Vagina (tissue), 2 donors: ENCODE data around the gene TMEM178B. TPM values are rescaled to one million over a fixed set of nuclear protein-coding genes. Genes with fewer than 3 reads are reported as not detected.

ENCODE experiments used
- DNase-seq, 2 donors: peaks; one replicate each; pipeline ENCODE4 v3.0.0-alpha.2; 2017; ENCODE audit errors: extremely low spot score in 2 of 2
- H3K27ac ChIP-seq: fragments of 200-600 bp; sonication (generic); one replicate; pipeline ENCODE4 v1.5.1; 2019
- H3K27me3 ChIP-seq: fragments of 200-600 bp; sonication (generic); one replicate; pipeline ENCODE4 v1.5.1; 2019
- H3K36me3 ChIP-seq, 2 donors: fragments of 200-600 bp; sonication (generic); one replicate each; pipeline ENCODE4 v1.5.1; 2017 to 2019
- H3K4me1 ChIP-seq: fragments of 200-600 bp; sonication (generic); one replicate; pipeline ENCODE4 v1.5.1; 2019
- H3K4me3 ChIP-seq, 2 donors: fragments of 200-600 bp; sonication (generic); 1 replicate in 1 of 2; 2 replicates in 1 of 2; pipeline ENCODE4 v1.5.1; 2016 to 2019
- H3K9me3 ChIP-seq: fragments of 200-600 bp; sonication (generic); one replicate; pipeline ENCODE4 v1.5.1; 2019
- POLR2A ChIP-seq, 2 donors: fragments of 450-650 bp; IDR thresholded peaks; one replicate each; pipeline ENCODE4 v1.6.1; 2017; ENCODE audit warnings: antibody characterized with exemption in 2 of 2, mild to moderate bottlenecking in 2 of 2, moderate library complexity in 2 of 2
- POLR2AphosphoS5 ChIP-seq, 2 donors: sonication (generic); formaldehyde crosslinking; IDR thresholded peaks; one replicate each; pipeline ENCODE4 v1.9.0; 2017; ENCODE audit warnings: antibody characterized with exemption in 2 of 2, mild to moderate bottlenecking in 2 of 2, low read depth in 1 of 2; ENCODE audit not compliant: insufficient read depth in 1 of 2
- intact Hi-C: fragments of 100-400 bp; cut with DNase I; formaldehyde crosslinking; loops from one replicate; pipeline ENCODE4 v1.15.1; 2023
- total RNA-seq: library from RNA; depleted of rRNA; stranded (reverse); fragments of >200 nt; gene quantifications from one replicate; pipeline ENCODE4 v1.2.3, GENCODE V29; 2016
- TF ChIP-seq, protein P1 (sequence below), 3 experiments: fragments of 450-650 bp in 2 of 3; fragments of 200-600 bp in 1 of 3; sonication (generic) in 1 of 3; IDR thresholded peaks; one replicate each; pipeline ENCODE4 v1.5.1; 2017 to 2019; ENCODE audit warnings: antibody characterized with exemption in 3 of 3, mild to moderate bottlenecking in 2 of 3, moderate library complexity in 2 of 3

TMEM178B gene
- total RNA-seq, 1 donor from 2014 or later = 1.2 TPM

DNA sequence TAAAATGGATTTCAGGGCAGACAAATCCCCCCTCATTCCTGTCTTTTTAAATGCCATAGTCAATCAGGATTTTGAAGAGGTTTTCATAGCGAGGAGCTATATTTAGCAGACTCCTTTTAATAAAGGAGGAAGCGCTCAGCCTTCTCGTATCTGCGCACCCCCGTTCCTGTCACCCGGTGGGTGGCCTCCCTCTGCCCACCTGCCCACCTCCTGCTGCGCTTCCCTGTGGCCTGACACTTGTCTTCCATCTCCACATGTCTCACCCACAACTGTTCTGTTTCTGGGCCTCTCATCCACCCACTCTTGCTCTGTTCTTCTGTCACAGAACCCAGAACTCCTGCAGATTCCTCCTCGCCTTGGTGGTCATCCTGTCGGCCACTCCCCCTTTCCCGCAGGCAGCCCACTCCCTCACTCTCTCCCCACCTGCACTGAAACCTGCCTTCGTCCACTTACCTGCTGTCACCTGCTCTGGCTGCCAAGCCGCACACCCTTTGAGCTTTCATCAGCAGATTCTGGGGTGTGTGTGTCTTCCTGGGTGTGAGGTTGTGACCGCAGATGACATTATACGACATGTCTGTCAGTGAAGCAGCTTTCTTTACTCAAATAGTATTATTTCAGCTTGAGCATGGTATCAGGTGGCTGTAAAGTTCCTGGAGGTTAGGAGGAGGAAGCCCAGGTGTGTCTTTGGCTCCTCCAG, 313.8 kb downstream of the TMEM178B start:
- TF ChIP-seq POLR2A (IDR thresholded peaks at IDR 0.05) (no peak), POLR2AphosphoS5 (IDR thresholded peaks at IDR 0.05; ENCODE audit: insufficient read depth in 1 of 2, low read depth in 1 of 2) (no peak)
- TF ChIP-seq, protein P1, sequence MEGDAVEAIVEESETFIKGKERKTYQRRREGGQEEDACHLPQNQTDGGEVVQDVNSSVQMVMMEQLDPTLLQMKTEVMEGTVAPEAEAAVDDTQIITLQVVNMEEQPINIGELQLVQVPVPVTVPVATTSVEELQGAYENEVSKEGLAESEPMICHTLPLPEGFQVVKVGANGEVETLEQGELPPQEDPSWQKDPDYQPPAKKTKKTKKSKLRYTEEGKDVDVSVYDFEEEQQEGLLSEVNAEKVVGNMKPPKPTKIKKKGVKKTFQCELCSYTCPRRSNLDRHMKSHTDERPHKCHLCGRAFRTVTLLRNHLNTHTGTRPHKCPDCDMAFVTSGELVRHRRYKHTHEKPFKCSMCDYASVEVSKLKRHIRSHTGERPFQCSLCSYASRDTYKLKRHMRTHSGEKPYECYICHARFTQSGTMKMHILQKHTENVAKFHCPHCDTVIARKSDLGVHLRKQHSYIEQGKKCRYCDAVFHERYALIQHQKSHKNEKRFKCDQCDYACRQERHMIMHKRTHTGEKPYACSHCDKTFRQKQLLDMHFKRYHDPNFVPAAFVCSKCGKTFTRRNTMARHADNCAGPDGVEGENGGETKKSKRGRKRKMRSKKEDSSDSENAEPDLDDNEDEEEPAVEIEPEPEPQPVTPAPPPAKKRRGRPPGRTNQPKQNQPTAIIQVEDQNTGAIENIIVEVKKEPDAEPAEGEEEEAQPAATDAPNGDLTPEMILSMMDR (IDR thresholded peaks at IDR 0.05) = no peak
- no peak for DNase-seq

DNA sequence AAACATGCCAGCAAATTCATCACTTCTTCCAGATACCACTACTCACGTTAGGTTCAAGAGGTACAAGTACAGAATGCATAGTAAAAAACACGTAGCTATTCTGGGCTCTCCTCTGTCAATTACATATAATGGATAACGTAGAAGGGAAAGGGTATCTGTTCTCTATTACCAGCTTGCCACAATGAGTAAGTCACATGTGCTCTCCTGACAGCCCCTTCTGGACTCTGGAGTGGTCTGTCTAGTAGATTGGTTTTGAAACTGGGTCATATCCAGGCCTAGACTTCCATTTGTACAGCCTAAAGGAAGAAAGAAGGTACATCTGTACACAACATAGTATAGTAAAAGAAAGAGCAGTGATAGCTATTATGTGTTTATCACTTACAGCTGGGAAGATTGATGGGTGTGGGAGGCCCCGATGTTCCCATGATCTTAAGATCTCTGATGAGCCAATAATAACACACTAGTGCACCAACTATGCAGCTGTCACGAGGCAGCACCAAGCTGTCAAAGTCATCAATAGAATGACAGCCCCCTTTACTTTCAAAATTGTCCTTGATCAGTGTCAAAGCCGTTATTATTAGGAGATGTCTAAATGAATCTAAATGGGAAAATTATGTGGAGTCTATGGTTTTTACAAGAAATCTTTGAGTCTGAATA, 315.4 kb downstream of the TMEM178B start:
- Histone ChIP-seq H3K27ac (no peak overlapping the region), H3K36me3 (no peaks in the 10 kb centered on the region), H3K4me3 (no peak overlapping the region), H3K4me1 (no peaks in the 10 kb centered on the region), H3K27me3 (no peaks in the 10 kb centered on the region), H3K9me3 (no peaks in the 10 kb centered on the region)
- TF ChIP-seq POLR2A (IDR thresholded peaks at IDR 0.05) = no peak
- TF ChIP-seq POLR2AphosphoS5 (IDR thresholded peaks at IDR 0.05; ENCODE audit: insufficient read depth in 1 of 2, low read depth in 1 of 2) = no peak
- TF ChIP-seq, protein P1 (IDR thresholded peaks at IDR 0.05) = no peak
- intact Hi-C loops = no loop called here
- DNase-seq = no peak

More for the DNA sequence above, 313.8 kb downstream of the TMEM178B start:
- Histone ChIP-seq H3K4me3 (no peak overlapping the region), H3K9me3 (no peaks in the 10 kb centered on the region), H3K4me1 (no peaks in the 10 kb centered on the region), H3K27ac (no peak overlapping the region), H3K27me3 (no peaks in the 10 kb centered on the region), H3K36me3 (no peaks in the 10 kb centered on the region)
- intact Hi-C loops = no loop called here

DNA sequence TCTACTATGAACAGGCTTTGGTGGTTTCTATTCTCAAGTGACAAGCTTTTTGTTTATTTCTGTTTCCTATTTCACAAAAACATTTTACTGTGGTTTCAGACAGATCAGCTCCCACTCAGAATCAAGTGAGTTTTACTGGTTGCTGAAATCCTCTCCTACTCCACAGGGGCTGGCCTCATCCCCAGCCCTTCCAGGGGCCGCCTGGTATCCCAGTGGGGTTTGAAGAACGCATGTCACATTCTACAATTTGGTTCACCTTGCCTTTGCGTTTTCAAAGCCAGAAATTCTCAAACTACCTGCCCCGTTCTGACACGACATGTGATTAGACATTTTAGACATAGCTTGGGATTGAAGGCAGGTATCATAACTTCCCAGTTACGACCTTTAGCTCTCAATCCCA, 316.5 kb downstream of the TMEM178B start:
- Histone ChIP-seq H3K4me1 (no peaks in the 10 kb centered on the region), H3K27me3 (no peaks in the 10 kb centered on the region), H3K36me3 (no peaks in the 10 kb centered on the region), H3K27ac (no peak overlapping the region), H3K4me3 (no peak overlapping the region), H3K9me3 (no peaks in the 10 kb centered on the region)
- intact Hi-C loops = no loop called here
- DNase-seq = peak in 1 of 2 donors; percentile 11
- TF ChIP-seq POLR2A (IDR thresholded peaks at IDR 0.05) (no peak), POLR2AphosphoS5 (IDR thresholded peaks at IDR 0.05; ENCODE audit: insufficient read depth in 1 of 2, low read depth in 1 of 2) (no peak)
- TF ChIP-seq, protein P1 (IDR thresholded peaks at IDR 0.05) = no peak

DNA sequence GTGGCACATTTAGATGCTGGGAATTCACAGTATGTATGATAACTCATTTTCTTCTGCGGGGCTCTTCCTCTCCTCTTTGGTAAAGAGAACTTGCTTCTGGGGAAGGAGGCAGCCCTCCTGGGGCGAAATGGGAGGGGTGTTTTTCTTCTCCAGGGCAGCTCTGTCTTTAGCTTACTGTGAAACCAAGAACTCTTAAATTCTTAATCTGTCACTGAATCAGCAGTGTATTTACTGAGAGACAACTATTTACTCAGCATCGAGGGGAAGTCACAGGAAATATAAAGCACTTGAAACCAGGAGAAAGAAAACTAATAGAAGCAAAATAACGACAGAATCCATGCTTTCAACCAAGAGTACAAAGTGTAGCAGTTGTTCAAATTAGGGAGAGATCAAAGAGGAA, 319.2 kb downstream of the TMEM178B start:
- Histone ChIP-seq H3K27me3 (no peaks in the 10 kb centered on the region), H3K27ac (no peak overlapping the region), H3K4me3 (no peak overlapping the region), H3K4me1 (no peaks in the 10 kb centered on the region), H3K9me3 (no peaks in the 10 kb centered on the region), H3K36me3 (no peaks in the 10 kb centered on the region)
- TF ChIP-seq POLR2A (IDR thresholded peaks at IDR 0.05) (no peak), POLR2AphosphoS5 (IDR thresholded peaks at IDR 0.05; ENCODE audit: insufficient read depth in 1 of 2, low read depth in 1 of 2) (no peak)
- TF ChIP-seq, protein P1 (IDR thresholded peaks at IDR 0.05) = no peak
- DNase-seq = peak in 1 of 2 donors; percentile 6
- intact Hi-C loops = no loop called here
